Mucosa of descending colon (tissue), 3 donors: ENCODE measurements around the gene RBM22. TPM values are rescaled to one million over a fixed set of nuclear protein-coding genes. Genes with fewer than 3 reads are reported as not detected.

Experiments used
- ATAC-seq: fragments of 200-7000 bp; cut with Tn5 transposase; one replicate; pipeline ENCODE4 v1.9.1; 2020; ENCODE audit warnings: mild to moderate bottlenecking, moderate library complexity
- DNase-seq, 3 donors: peaks; one replicate each; pipeline ENCODE4 v3.0.0-alpha.2; 2020
- H3K36me3 ChIP-seq: fragments of 200-600 bp; one replicate; pipeline ENCODE4 v1.8.0; 2021; ENCODE audit warnings: low read depth, mild to moderate bottlenecking
- H3K4me1 ChIP-seq: fragments of 200-600 bp; one replicate; pipeline ENCODE4 v1.8.0; 2021; ENCODE audit warnings: low read depth, mild to moderate bottlenecking
- H3K4me3 ChIP-seq: fragments of 200-600 bp; one replicate; pipeline ENCODE4 v1.8.0; 2021; ENCODE audit warnings: mild to moderate bottlenecking
- H3K9me3 ChIP-seq: fragments of 200-600 bp; one replicate; pipeline ENCODE4 v1.8.0; 2021; ENCODE audit warnings: mild to moderate bottlenecking
- CTCF ChIP-seq: fragments of 200-600 bp; IDR thresholded peaks from one replicate; pipeline ENCODE4 v1.8.0; 2022; ENCODE audit warnings: antibody characterized with exemption, mild to moderate bottlenecking
- intact Hi-C, 2 donors: fragments of 100-400 bp; cut with DNase I in 1 of 2; cut with micrococcal nuclease in 1 of 2; formaldehyde crosslinking; loops; one replicate each; pipeline versions ENCODE4 v1.11.0 to v1.11.1; 2022; cut with DNase I, micrococcal nuclease
- total RNA-seq, 3 donors: library from RNA; stranded (reverse); fragmentation: NEBNext Ultra II Directional in 2 of 3; extraction: Animal tissue kit (Norgen Biotek cat#: 25700) in 2 of 3; gene quantifications; one replicate each; pipeline versions ENCODE4 v1.2.1 to v1.2.4, GENCODE V29; 2021 to 2023
- donor health status: DM: no; HTN: no; CAD: no; lungs with moderate emphysema.
- donor health status: DM: no; HTN: no; CAD: no.
- donor health status: DM: no; HTN: yes; CAD: no.

The RBM22 gene
- total RNA-seq, 3 donors from 2014 or later, result 41.0 to 45.1 (median 44.2) TPM

GRCh38 chr5:150734579-150735384 is 33.9 kb upstream of the RBM22 start:
- H3K36me3 ChIP-seq, result peaks cover 4% of the 10 kb centered on the region
- no peaks in the 10 kb centered on the region for H3K4me1 ChIP-seq
- no peak overlapping the region for H3K4me3 ChIP-seq
- H3K9me3 ChIP-seq, result no peaks in the 10 kb centered on the region
- intact Hi-C loops, result no loop called here
- ATAC-seq (peak; percentile 71), DNase-seq (peak; percentile 41 to 67 (median 62))
- no peak for TF ChIP-seq CTCF

GRCh38 chr5:150731669-150732242 is 30.9 kb upstream of the RBM22 start:
- Histone ChIP-seq H3K4me1 (no peaks in the 10 kb centered on the region), H3K4me3 (no peak overlapping the region), H3K36me3 (peaks cover 4% of the 10 kb centered on the region), H3K9me3 (no peaks in the 10 kb centered on the region)
- TF ChIP-seq CTCF, result no peak
- DNase-seq (peak in 1 of 3 donors; percentile 19), ATAC-seq (no peak)
- intact Hi-C loops, result no loop called here

GRCh38 chr5:150729859-150730258 is 29.0 kb upstream of the RBM22 start:
- Histone ChIP-seq H3K4me3 (no peak overlapping the region), H3K4me1 (no peaks in the 10 kb centered on the region), H3K9me3 (no peaks in the 10 kb centered on the region), H3K36me3 (peaks cover 4% of the 10 kb centered on the region)
- intact Hi-C loops, result no loop called here
- no peak for ATAC-seq
- no peak for TF ChIP-seq CTCF
- DNase-seq, result no peak

- ATAC-seq (no peak), DNase-seq (no peak)
- intact Hi-C loops, result no loop called here
- no peak overlapping the region for H3K4me3 ChIP-seq
- TF ChIP-seq CTCF, result no peak
- H3K4me1 ChIP-seq, result no peaks in the 10 kb centered on the region
- peaks cover 6% of the 10 kb centered on the region for H3K36me3 ChIP-seq
- H3K9me3 ChIP-seq, result no peaks in the 10 kb centered on the region
Observed at GRCh38 chr5:150723845-150724244, 23.0 kb upstream of the RBM22 start.

GRCh38 chr5:150710165-150710564 is 9.3 kb upstream of the RBM22 start:
- DNase-seq (peak in 1 of 3 donors; percentile 10), ATAC-seq (no peak)
- no peak for TF ChIP-seq CTCF
- Histone ChIP-seq H3K4me3 (no peak overlapping the region), H3K36me3 (peaks cover 10% of the 10 kb centered on the region), H3K4me1 (no peaks in the 10 kb centered on the region), H3K9me3 (no peaks in the 10 kb centered on the region)
- intact Hi-C loops, result no loop called here
